Measurements from ENCODE around the gene PHOSPHO2.

PHOSPHO2 gene

GRCh38 chr2:169705927-169706326 is 11.7 kb downstream of the PHOSPHO2 start:
- DNase-seq (ENCODE audit: low read depth) = no peak
- TF ChIP-seq CTCF (IDR thresholded peaks at IDR 0.05; ENCODE audit: control insufficient read depth, extremely low read depth, insufficient read depth) = no peak
- H3K4me3 ChIP-seq (ENCODE audit: low read depth, low read length) = no peak overlapping the region

- no peak for DNase-seq (ENCODE audit: low read depth)
- no peak overlapping the region for H3K4me3 ChIP-seq (ENCODE audit: low read depth, low read length)
- TF ChIP-seq CTCF (IDR thresholded peaks at IDR 0.05; ENCODE audit: control insufficient read depth, extremely low read depth, insufficient read depth) = no peak
Measured at GRCh38 chr2:169707626-169708025, 13.4 kb downstream of the PHOSPHO2 start.

GRCh38 chr2:169709331-169709730 is 15.1 kb downstream of the PHOSPHO2 start:
- DNase-seq (ENCODE audit: low read depth) = no peak

GRCh38 chr2:169709981-169710380 is 15.7 kb downstream of the PHOSPHO2 start:
- no peak for TF ChIP-seq CTCF (IDR thresholded peaks at IDR 0.05; ENCODE audit: control insufficient read depth, extremely low read depth, insufficient read depth)
- peak; percentile 45 for DNase-seq (ENCODE audit: low read depth)
- no peak overlapping the region for H3K4me3 ChIP-seq (ENCODE audit: low read depth, low read length)

More at GRCh38 chr2:169709331-169709730, 15.1 kb downstream of the PHOSPHO2 start:
- no peak overlapping the region for H3K4me3 ChIP-seq (ENCODE audit: low read depth, low read length)
- TF ChIP-seq CTCF (IDR thresholded peaks at IDR 0.05; ENCODE audit: control insufficient read depth, extremely low read depth, insufficient read depth) = no peak

- no peak for TF ChIP-seq CTCF (IDR thresholded peaks at IDR 0.05; ENCODE audit: control insufficient read depth, extremely low read depth, insufficient read depth)
- DNase-seq (ENCODE audit: low read depth) = no peak
- no peak overlapping the region for H3K4me3 ChIP-seq (ENCODE audit: low read depth, low read length)
Measured at GRCh38 chr2:169711751-169712509, 17.7 kb downstream of the PHOSPHO2 start.

GRCh38 chr2:169712791-169713227 is 18.5 kb downstream of the PHOSPHO2 start:
- TF ChIP-seq CTCF (IDR thresholded peaks at IDR 0.05; ENCODE audit: control insufficient read depth, extremely low read depth, insufficient read depth) = no peak
- H3K4me3 ChIP-seq (ENCODE audit: low read depth, low read length) = no peak overlapping the region
- DNase-seq (ENCODE audit: low read depth) = no peak

GRCh38 chr2:169713331-169713730 is 19.1 kb downstream of the PHOSPHO2 start:
- no peak for TF ChIP-seq CTCF (IDR thresholded peaks at IDR 0.05; ENCODE audit: control insufficient read depth, extremely low read depth, insufficient read depth)
- H3K4me3 ChIP-seq (ENCODE audit: low read depth, low read length) = no peak overlapping the region
- no peak for DNase-seq (ENCODE audit: low read depth)

Data from LNCaP clone FGC (cell line).